Cardiac fibroblast (primary cell): ENCODE results near the gene SDC1.

Source experiments
- DNase-seq, 2 donors: peaks; one replicate each; pipeline versions ENCODE4 v3.0.0 to v3.0.0-alpha.2; 2010; ENCODE audit warnings: low read depth in 2 of 2
- H3K4me3 ChIP-seq, 2 donors: replicated peaks in 1 of 2; 1 replicate in 1 of 2; 2 replicates in 1 of 2; pipeline ENCODE4 v1.5.1; 2011; ENCODE audit warnings: low read depth in 2 of 2, low read length in 2 of 2, mild to moderate bottlenecking in 2 of 2, moderate library complexity in 1 of 2
- CTCF ChIP-seq: IDR thresholded peaks from one replicate; pipeline ENCODE4 v1.5.1; 2011; ENCODE audit warnings: low read depth, mild to moderate bottlenecking, low read length, inconsistent platforms

Gene SDC1

DNA sequence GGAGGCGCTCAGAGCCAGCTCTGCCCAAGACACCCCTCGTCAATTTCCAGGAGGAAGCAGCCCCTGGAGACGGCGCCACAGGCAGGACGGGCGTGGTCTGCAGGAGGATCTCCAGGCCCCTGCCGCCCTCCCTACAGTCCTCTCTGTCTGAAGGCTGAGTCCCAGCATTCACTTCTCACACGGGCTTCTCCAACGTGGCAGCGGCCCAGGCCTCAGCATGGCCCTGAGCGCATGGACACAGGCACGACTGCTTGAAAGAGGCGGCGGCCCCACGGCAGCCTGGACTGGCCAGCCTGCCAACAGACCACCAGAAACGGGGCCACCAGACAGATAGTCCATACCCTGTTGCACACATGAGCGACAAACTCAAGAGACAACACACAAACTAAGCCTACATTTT is 23.3 kb downstream of the SDC1 start:
- H3K4me3 ChIP-seq: no peak overlapping the region
- no peak for TF ChIP-seq CTCF
- no peak for DNase-seq

GRCh38 chr2:20200697-20201555 is 24.0 kb downstream of the SDC1 start:
- no peak overlapping the region for H3K4me3 ChIP-seq
- TF ChIP-seq CTCF: no peak
- no peak for DNase-seq

- no peak overlapping the region for H3K4me3 ChIP-seq
- no peak for TF ChIP-seq CTCF
- DNase-seq: no peak
Measured at GRCh38 chr2:20199633-20200270, 25.2 kb downstream of the SDC1 start.

- no peak for TF ChIP-seq CTCF
- DNase-seq: no peak
- no peak overlapping the region for H3K4me3 ChIP-seq
Measured at GRCh38 chr2:20198796-20199632, 25.9 kb downstream of the SDC1 start.

GRCh38 chr2:20198001-20198400 is 26.9 kb downstream of the SDC1 start:
- TF ChIP-seq CTCF: no peak
- H3K4me3 ChIP-seq: no peak overlapping the region
- DNase-seq: no peak

GRCh38 chr2:20197192-20197591 is 27.7 kb downstream of the SDC1 start:
- H3K4me3 ChIP-seq: no peak overlapping the region
- DNase-seq: no peak
- TF ChIP-seq CTCF: no peak
